Muscle layer of duodenum (tissue), 2 donors: ENCODE measurements around the gene DPF1.

Experiments used
- H3K27ac ChIP-seq: one replicate; pipeline ENCODE4 v1.7.0; 2013; ENCODE audit warnings: mild to moderate bottlenecking, low read length
- H3K27me3 ChIP-seq: one replicate; pipeline ENCODE4 v1.7.0; 2013; ENCODE audit warnings: low read depth, mild to moderate bottlenecking, control low read depth, low read length
- H3K36me3 ChIP-seq, 2 donors: one replicate each; pipeline ENCODE4 v1.7.0; 2013; ENCODE audit warnings: low read length in 2 of 2, control low read depth in 1 of 2, mild to moderate bottlenecking in 1 of 2; ENCODE audit not compliant: insufficient read depth in 2 of 2, control insufficient read depth in 1 of 2
- H3K4me1 ChIP-seq, 2 donors: one replicate each; pipeline ENCODE4 v1.7.0; 2013; ENCODE audit warnings: low read length in 2 of 2, mild to moderate bottlenecking in 2 of 2, control low read depth in 1 of 2, moderate library complexity in 1 of 2; ENCODE audit not compliant: insufficient read depth in 2 of 2, control insufficient read depth in 1 of 2
- H3K4me3 ChIP-seq, 2 donors: one replicate each; pipeline ENCODE4 v1.7.0; 2013; ENCODE audit warnings: low read length in 2 of 2, low read depth in 1 of 2, mild to moderate bottlenecking in 1 of 2
- H3K9me3 ChIP-seq, 2 donors: one replicate each; pipeline ENCODE4 v1.7.0; 2013; ENCODE audit warnings: low read length in 2 of 2, control low read depth in 1 of 2, mild to moderate bottlenecking in 1 of 2; ENCODE audit not compliant: control insufficient read depth in 1 of 2
- donor health status: healthy.

DPF1 gene

GRCh38 chr19:38216785-38217641 is 7.0 kb downstream of the DPF1 start:
- Histone ChIP-seq H3K36me3 (no peaks in the 10 kb centered on the region), H3K4me1 (no peaks in the 10 kb centered on the region), H3K27me3 (no peaks in the 10 kb centered on the region), H3K9me3 (no peaks in the 10 kb centered on the region), H3K27ac (no peak overlapping the region), H3K4me3 (no peak overlapping the region)

GRCh38 chr19:38213911-38214625 is 10.0 kb downstream of the DPF1 start:
- no peaks in the 10 kb centered on the region for H3K36me3 ChIP-seq
- H3K4me1 ChIP-seq, result peaks cover 0 to 24% of the 10 kb centered on the region in 2 donors

GRCh38 chr19:38213469-38213868 is 10.6 kb downstream of the DPF1 start:
- no peaks in the 10 kb centered on the region for H3K36me3 ChIP-seq
- H3K4me3 ChIP-seq, result no peak overlapping the region
- peaks cover 15% of the 10 kb centered on the region for H3K27me3 ChIP-seq
- no peak overlapping the region for H3K27ac ChIP-seq
- H3K9me3 ChIP-seq, result no peaks in the 10 kb centered on the region
- peaks cover 0 to 27% of the 10 kb centered on the region in 2 donors for H3K4me1 ChIP-seq

More at GRCh38 chr19:38213911-38214625, 10.0 kb downstream of the DPF1 start:
- peaks cover 15% of the 10 kb centered on the region for H3K27me3 ChIP-seq
- H3K4me3 ChIP-seq, result no peak overlapping the region
- no peaks in the 10 kb centered on the region for H3K9me3 ChIP-seq
- no peak overlapping the region for H3K27ac ChIP-seq

GRCh38 chr19:38211766-38212165 is 12.3 kb downstream of the DPF1 start:
- H3K4me1 ChIP-seq, result peaks cover 0 to 27% of the 10 kb centered on the region in 2 donors
- peaks cover 0 to 3% of the 10 kb centered on the region in 2 donors for H3K36me3 ChIP-seq
- no peaks in the 10 kb centered on the region for H3K9me3 ChIP-seq
- no peak overlapping the region for H3K27ac ChIP-seq
- no peak overlapping the region for H3K4me3 ChIP-seq
- H3K27me3 ChIP-seq, result peaks cover 15% of the 10 kb centered on the region

GRCh38 chr19:38211151-38211591 is 12.9 kb downstream of the DPF1 start:
- Histone ChIP-seq H3K36me3 (peaks cover 0 to 8% of the 10 kb centered on the region in 2 donors), H3K9me3 (no peaks in the 10 kb centered on the region), H3K27ac (no peak overlapping the region), H3K27me3 (peaks cover 15% of the 10 kb centered on the region), H3K4me1 (peaks cover 0 to 27% of the 10 kb centered on the region in 2 donors), H3K4me3 (peak overlapping the region in 1 of 2 donors; percentile 40)

- H3K27ac ChIP-seq, result no peak overlapping the region
- H3K27me3 ChIP-seq, result peaks cover 15% of the 10 kb centered on the region
- no peaks in the 10 kb centered on the region for H3K9me3 ChIP-seq
- peaks cover 0 to 15% of the 10 kb centered on the region in 2 donors for H3K36me3 ChIP-seq
- H3K4me3 ChIP-seq, result peak overlapping the region in 1 of 2 donors; percentile 40
- H3K4me1 ChIP-seq, result peaks cover 0 to 27% of the 10 kb centered on the region in 2 donors
Measured at GRCh38 chr19:38210458-38210987, 13.5 kb downstream of the DPF1 start.

- H3K27ac ChIP-seq, result peak overlapping the region; percentile 27
- peaks cover 0 to 17% of the 10 kb centered on the region in 2 donors for H3K36me3 ChIP-seq
- H3K4me1 ChIP-seq, result peaks cover 0 to 27% of the 10 kb centered on the region in 2 donors
- peaks cover 15% of the 10 kb centered on the region for H3K27me3 ChIP-seq
- no peaks in the 10 kb centered on the region for H3K9me3 ChIP-seq
- peak overlapping the region; percentile 1 to 24 for H3K4me3 ChIP-seq
Measured at GRCh38 chr19:38209671-38210457, 14.2 kb downstream of the DPF1 start.

- Histone ChIP-seq H3K4me1 (peaks cover 0 to 27% of the 10 kb centered on the region in 2 donors), H3K4me3 (peak overlapping the region in 1 of 2 donors; percentile 24), H3K27ac (no peak overlapping the region), H3K27me3 (peaks cover 15% of the 10 kb centered on the region), H3K36me3 (peaks cover 0 to 24% of the 10 kb centered on the region in 2 donors), H3K9me3 (no peaks in the 10 kb centered on the region)
Measured at GRCh38 chr19:38209152-38209551, 14.9 kb downstream of the DPF1 start.

- Histone ChIP-seq H3K27me3 (peaks cover 15% of the 10 kb centered on the region), H3K4me1 (peaks cover 0 to 27% of the 10 kb centered on the region in 2 donors), H3K27ac (no peak overlapping the region), H3K9me3 (no peaks in the 10 kb centered on the region), H3K36me3 (peaks cover 0 to 30% of the 10 kb centered on the region in 2 donors), H3K4me3 (no peak overlapping the region)
Measured at GRCh38 chr19:38208571-38208970, 15.5 kb downstream of the DPF1 start.

GRCh38 chr19:38207543-38207942 is 16.5 kb downstream of the DPF1 start:
- H3K27me3 ChIP-seq, result peaks cover 15% of the 10 kb centered on the region
- no peak overlapping the region for H3K27ac ChIP-seq
- peaks cover 3 to 40% of the 10 kb centered on the region in 2 donors for H3K36me3 ChIP-seq
- peaks cover 0 to 27% of the 10 kb centered on the region in 2 donors for H3K4me1 ChIP-seq
- H3K9me3 ChIP-seq, result no peaks in the 10 kb centered on the region
- no peak overlapping the region for H3K4me3 ChIP-seq
